GM21528 (cell line): Measurements from ENCODE around the gene KCNC4.

ENCODE experiments used
- ATAC-seq: cut with Tn5 transposase; IDR thresholded peaks from one replicate; pipeline ENCODE4 v1.9.1; 2021; ENCODE audit warnings: mild to moderate bottlenecking, moderate library complexity; ENCODE audit not compliant: unreplicated experiment, low FRiP score

The KCNC4 gene

GRCh38 chr1:110188035-110188618 is 22.0 kb upstream of the KCNC4 start:
- no peak for ATAC-seq

GRCh38 chr1:110189181-110189580 is 20.9 kb upstream of the KCNC4 start:
- ATAC-seq, result no peak

GRCh38 chr1:110190282-110190929 is 19.7 kb upstream of the KCNC4 start:
- no peak for ATAC-seq

- ATAC-seq, result no peak
Measured at GRCh38 chr1:110192541-110192940, 17.6 kb upstream of the KCNC4 start.

- no peak for ATAC-seq
Measured at GRCh38 chr1:110195196-110195595, 14.9 kb upstream of the KCNC4 start.

GRCh38 chr1:110196917-110197765 is 13.0 kb upstream of the KCNC4 start:
- ATAC-seq, result no peak

GRCh38 chr1:110197905-110198629 is 12.0 kb upstream of the KCNC4 start:
- ATAC-seq, result no peak

GRCh38 chr1:110198746-110199145 is 11.4 kb upstream of the KCNC4 start:
- no peak for ATAC-seq

GRCh38 chr1:110200190-110200589 is 9.9 kb upstream of the KCNC4 start:
- ATAC-seq, result no peak

GRCh38 chr1:110200666-110201065 is 9.4 kb upstream of the KCNC4 start:
- no peak for ATAC-seq

- no peak for ATAC-seq
Measured at GRCh38 chr1:110201157-110201825, 8.8 kb upstream of the KCNC4 start.

- ATAC-seq, result peak; percentile 53
Measured at GRCh38 chr1:110203021-110203661, 7.0 kb upstream of the KCNC4 start.

GRCh38 chr1:110205156-110205555 is 5.0 kb upstream of the KCNC4 start:
- no peak for ATAC-seq

GRCh38 chr1:110205591-110206155 is 4.4 kb upstream of the KCNC4 start:
- ATAC-seq, result no peak

GRCh38 chr1:110206261-110206920 is 3.7 kb upstream of the KCNC4 start:
- no peak for ATAC-seq

- ATAC-seq, result no peak
Measured at GRCh38 chr1:110207831-110208230, 2.3 kb upstream of the KCNC4 start.

- ATAC-seq, result no peak
Measured at GRCh38 chr1:110208916-110209645, 1.0 kb upstream of the KCNC4 start.
